HepG2 (cell line): Measurements from ENCODE around the gene PSENEN. TPM values are rescaled to one million over a fixed set of nuclear protein-coding genes. Genes with fewer than 3 reads are reported as not detected.

Source experiments
- CBX5 ChIP-seq: sonication (generic); formaldehyde crosslinking; IDR thresholded peaks from 2 replicates; pipeline ENCODE4 v1.4.0; 2020; ENCODE audit warnings: missing genetic modification reagents, borderline replicate concordance
- FOXO1 ChIP-seq: sonication (generic); formaldehyde crosslinking; IDR thresholded peaks from 2 replicates; pipeline ENCODE4 v1.4.0; 2020; ENCODE audit warnings: missing genetic modification reagents
- GZF1 ChIP-seq: sonication (generic); formaldehyde crosslinking; IDR thresholded peaks from 2 replicates; pipeline ENCODE4 v1.5.1; 2020; ENCODE audit warnings: mild to moderate bottlenecking, missing genetic modification reagents
- HDAC2 ChIP-seq: sonication (generic); formaldehyde crosslinking; IDR thresholded peaks from 2 replicates; pipeline ENCODE4 v1.4.0; 2020; ENCODE audit warnings: missing genetic modification reagents
- ISL2 ChIP-seq: sonication (generic); formaldehyde crosslinking; IDR thresholded peaks from 2 replicates; pipeline ENCODE4 v1.5.0; 2020; ENCODE audit warnings: missing genetic modification reagents
- KLF6 ChIP-seq: IDR thresholded peaks from 2 replicates; pipeline ENCODE4 v1.8.0; 2016; ENCODE audit warnings: missing biosample characterization, missing genetic modification reagents
- LCORL ChIP-seq, 2 experiments: fragments of 450-650 bp in 1 of 2; sonication (generic) in 1 of 2; formaldehyde crosslinking in 1 of 2; IDR thresholded peaks; 2 replicates each; pipeline versions ENCODE4 v1.5.0 to v1.6.1; 2017 to 2020; ENCODE audit warnings: antibody characterized with exemption in 1 of 2, missing genetic modification reagents in 1 of 2
- MEIS2 ChIP-seq: sonication (generic); formaldehyde crosslinking; IDR thresholded peaks from 2 replicates; pipeline ENCODE4 v1.9.0; 2021; ENCODE audit warnings: mild to moderate bottlenecking, missing genetic modification reagents
- MIER2 ChIP-seq: IDR thresholded peaks from 2 replicates; pipeline ENCODE4 v1.6.1; 2016; ENCODE audit warnings: missing biosample characterization, missing genetic modification reagents
- NCOA1 ChIP-seq: sonication (generic); formaldehyde crosslinking; IDR thresholded peaks from 2 replicates; pipeline ENCODE4 v1.9.0; 2021; ENCODE audit warnings: missing genetic modification reagents
- PTBP1 ChIP-seq: fragments of 200-400 bp; formaldehyde crosslinking; IDR thresholded peaks from 2 replicates; pipeline ENCODE4 v1.6.1; 2018; ENCODE audit warnings: low read length, low read depth; ENCODE audit not compliant: poor library complexity, severe bottlenecking
- RNF2 ChIP-seq: fragments of 450-650 bp; conservative IDR thresholded peaks from 2 replicates; pipeline ENCODE4 v1.6.1; 2016; ENCODE audit warnings: low read depth
- SMAD9 ChIP-seq: sonication (generic); formaldehyde crosslinking; IDR thresholded peaks from 2 replicates; pipeline ENCODE4 v1.5.1; 2020; ENCODE audit warnings: mild to moderate bottlenecking, missing genetic modification reagents
- SMARCE1 ChIP-seq: fragments of 450-650 bp; IDR thresholded peaks from 2 replicates; pipeline ENCODE4 v1.6.1; 2017; ENCODE audit warnings: borderline replicate concordance
- SSRP1 ChIP-seq: IDR thresholded peaks from 2 replicates; pipeline ENCODE4 v1.6.1; 2016; ENCODE audit warnings: control low read depth
- TBX2 ChIP-seq: sonication (generic); formaldehyde crosslinking; IDR thresholded peaks from 2 replicates; pipeline ENCODE4 v1.5.0; 2020; ENCODE audit warnings: missing genetic modification reagents, mild to moderate bottlenecking, borderline replicate concordance
- TEAD2 ChIP-seq: sonication (generic); formaldehyde crosslinking; IDR thresholded peaks from 2 replicates; pipeline ENCODE4 v1.9.0; 2021; ENCODE audit warnings: missing genetic modification reagents
- XRCC5 ChIP-seq: fragments of 200-400 bp; formaldehyde crosslinking; optimal IDR thresholded peaks from 2 replicates; pipeline ENCODE3; 2017; ENCODE audit warnings: mild to moderate bottlenecking, low read length
- ZBTB7B ChIP-seq: sonication (generic); formaldehyde crosslinking; IDR thresholded peaks from 2 replicates; pipeline ENCODE4 v1.4.0; 2020; ENCODE audit warnings: missing genetic modification reagents
- ZFP36L1 ChIP-seq: sonication (generic); formaldehyde crosslinking; IDR thresholded peaks from 2 replicates; pipeline ENCODE4 v1.8.0; 2022; ENCODE audit warnings: mild to moderate bottlenecking, missing genetic modification reagents, moderate library complexity
- ZNF296 ChIP-seq: sonication (generic); formaldehyde crosslinking; conservative IDR thresholded peaks from 2 replicates; pipeline ENCODE4 v1.5.0; 2020; ENCODE audit warnings: mild to moderate bottlenecking, missing genetic modification reagents
- ZNF382 ChIP-seq: sonication (generic); formaldehyde crosslinking; IDR thresholded peaks from 2 replicates; pipeline ENCODE4 v1.5.0; 2020; ENCODE audit warnings: missing genetic modification reagents, mild to moderate bottlenecking, borderline replicate concordance
- ZNF558 ChIP-seq: sonication (generic); formaldehyde crosslinking; IDR thresholded peaks from 2 replicates; pipeline ENCODE4 v1.9.0; 2022; ENCODE audit warnings: mild to moderate bottlenecking, missing genetic modification reagents, borderline replicate concordance
- ZNF570 ChIP-seq: sonication (generic); formaldehyde crosslinking; IDR thresholded peaks from 2 replicates; pipeline ENCODE4 v1.4.0; 2020; ENCODE audit warnings: mild to moderate bottlenecking, missing genetic modification reagents, borderline replicate concordance
- polyA plus RNA-seq, 8 experiments: library from polyadenylated mRNA; depleted of rRNA in 3 of 8; stranded (reverse) in 7 of 8; unstranded in 1 of 8; fragments of >200 nt; fragmentation: Illumina TruSeq in 4 of 8; extraction: Trizol in 4 of 8; gene quantifications; 2 replicates each; pipeline versions ENCODE4 v1.2.1 to v1.2.3, GENCODE V29; 2011 to 2016; ENCODE audit warnings: low read depth in 4 of 8, missing spikeins in 1 of 8, mixed read lengths in 1 of 8; ENCODE audit not compliant: insufficient read depth in 1 of 8
- total RNA-seq, 5 experiments: library from RNA; depleted of rRNA; stranded (reverse); fragments of >200 nt; fragmentation: Illumina TruSeq; extraction: Trizol; gene quantifications; 2 replicates each; pipeline ENCODE4 v1.2.3, GENCODE V29; 2016; ENCODE audit warnings: low read depth in 1 of 5
- TF ChIP-seq, protein P1 (sequence below): sonication (generic); formaldehyde crosslinking; IDR thresholded peaks from 2 replicates; pipeline ENCODE4 v1.4.0; 2020; ENCODE audit warnings: missing genetic modification reagents, borderline replicate concordance
- TF ChIP-seq, protein P2 (sequence below): sonication (generic); formaldehyde crosslinking; IDR thresholded peaks from 2 replicates; pipeline ENCODE4 v1.5.0; 2020; ENCODE audit warnings: missing genetic modification reagents
- TF ChIP-seq, protein P3 (sequence below): sonication (generic); formaldehyde crosslinking; IDR thresholded peaks from 2 replicates; pipeline ENCODE4 v1.4.0; 2020; ENCODE audit warnings: mild to moderate bottlenecking, missing genetic modification reagents

Gene PSENEN
- total and polyA plus RNA-seq, 2 of the 13 experiments (the other 11 are each of a cell fraction or from before 2014, with no cell fraction given): 16.9 to 34.2 TPM

DNA sequence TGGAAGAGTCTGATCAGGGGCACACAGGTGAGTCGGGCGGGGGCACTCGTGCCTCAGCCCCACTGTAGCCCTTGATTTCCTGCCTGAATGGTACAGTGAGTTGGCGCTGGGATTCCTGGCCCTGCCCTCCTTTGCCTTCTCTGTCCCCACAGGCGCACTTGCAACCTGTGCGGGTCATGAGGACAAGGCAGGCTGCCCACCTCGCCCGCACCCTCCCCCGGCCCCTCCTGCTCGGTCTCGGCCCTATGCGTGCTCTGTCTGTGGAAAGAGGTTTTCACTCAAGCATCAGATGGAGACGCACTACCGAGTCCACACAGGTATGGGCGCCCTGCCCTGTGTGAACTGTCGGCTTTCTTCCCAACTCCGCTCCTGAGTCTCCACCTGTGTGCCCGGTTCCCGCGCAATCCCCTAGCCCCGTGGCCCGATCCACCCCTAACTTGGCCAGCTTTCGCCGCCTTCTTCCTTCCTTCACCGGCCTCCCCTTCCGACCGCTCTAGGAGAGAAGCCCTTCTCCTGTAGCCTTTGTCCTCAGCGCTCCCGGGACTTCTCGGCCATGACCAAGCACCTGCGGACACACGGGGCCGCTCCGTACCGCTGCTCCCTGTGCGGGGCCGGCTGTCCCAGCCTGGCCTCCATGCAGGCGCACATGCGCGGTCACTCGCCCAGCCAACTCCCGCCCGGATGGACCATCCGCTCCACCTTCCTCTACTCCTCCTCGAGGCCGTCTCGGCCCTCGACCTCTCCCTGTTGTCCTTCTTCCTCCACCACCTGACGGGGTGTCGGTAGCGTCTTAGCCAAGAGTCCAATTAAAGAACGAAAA, 29.3 kb upstream of the PSENEN start (continued):
- no peak for TF ChIP-seq ZNF558
- no peak for TF ChIP-seq KLF6 (CRISPR knock-in tag)
- no peak; the same call in 1 of the 2 replicates for TF ChIP-seq MEIS2 (CRISPR knock-in tag)
- 0 out of 2 replicates have a peak, but pooled peaks have one; percentile 24 for TF ChIP-seq GZF1 (CRISPR knock-in tag)
- no peak for TF ChIP-seq CBX5
- TF ChIP-seq, protein P1, sequence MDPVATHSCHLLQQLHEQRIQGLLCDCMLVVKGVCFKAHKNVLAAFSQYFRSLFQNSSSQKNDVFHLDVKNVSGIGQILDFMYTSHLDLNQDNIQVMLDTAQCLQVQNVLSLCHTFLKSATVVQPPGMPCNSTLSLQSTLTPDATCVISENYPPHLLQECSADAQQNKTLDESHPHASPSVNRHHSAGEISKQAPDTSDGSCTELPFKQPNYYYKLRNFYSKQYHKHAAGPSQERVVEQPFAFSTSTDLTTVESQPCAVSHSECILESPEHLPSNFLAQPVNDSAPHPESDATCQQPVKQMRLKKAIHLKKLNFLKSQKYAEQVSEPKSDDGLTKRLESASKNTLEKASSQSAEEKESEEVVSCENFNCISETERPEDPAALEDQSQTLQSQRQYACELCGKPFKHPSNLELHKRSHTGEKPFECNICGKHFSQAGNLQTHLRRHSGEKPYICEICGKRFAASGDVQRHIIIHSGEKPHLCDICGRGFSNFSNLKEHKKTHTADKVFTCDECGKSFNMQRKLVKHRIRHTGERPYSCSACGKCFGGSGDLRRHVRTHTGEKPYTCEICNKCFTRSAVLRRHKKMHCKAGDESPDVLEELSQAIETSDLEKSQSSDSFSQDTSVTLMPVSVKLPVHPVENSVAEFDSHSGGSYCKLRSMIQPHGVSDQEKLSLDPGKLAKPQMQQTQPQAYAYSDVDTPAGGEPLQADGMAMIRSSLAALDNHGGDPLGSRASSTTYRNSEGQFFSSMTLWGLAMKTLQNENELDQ (CRISPR knock-in tag): no peak
- no peak for TF ChIP-seq ZNF382 (CRISPR knock-in tag)
- 0 out of 2 replicates have a peak, but pooled peaks have one; percentile 33 for TF ChIP-seq NCOA1 (CRISPR knock-in tag)
- TF ChIP-seq SMARCE1: no peak
- no peak for TF ChIP-seq PTBP1
- no peak for TF ChIP-seq SSRP1 (CRISPR knock-in tag)
- 0 out of 2 replicates have a peak, but pooled peaks have one; percentile 11 for TF ChIP-seq MIER2 (CRISPR knock-in tag)
- peak; percentile 40; the same call in 1 of the 2 replicates for TF ChIP-seq SMAD9
- 0 out of 2 replicates have a peak, but pooled peaks have one; percentile 5 for TF ChIP-seq TEAD2 (CRISPR knock-in tag)
- TF ChIP-seq ZBTB7B (CRISPR knock-in tag): no peak
- TF ChIP-seq, protein P2, sequence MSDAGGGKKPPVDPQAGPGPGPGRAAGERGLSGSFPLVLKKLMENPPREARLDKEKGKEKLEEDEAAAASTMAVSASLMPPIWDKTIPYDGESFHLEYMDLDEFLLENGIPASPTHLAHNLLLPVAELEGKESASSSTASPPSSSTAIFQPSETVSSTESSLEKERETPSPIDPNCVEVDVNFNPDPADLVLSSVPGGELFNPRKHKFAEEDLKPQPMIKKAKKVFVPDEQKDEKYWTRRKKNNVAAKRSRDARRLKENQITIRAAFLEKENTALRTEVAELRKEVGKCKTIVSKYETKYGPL (CRISPR knock-in tag): no peak
- no peak for TF ChIP-seq LCORL (IDR thresholded peaks at IDR 0.05)
- TF ChIP-seq LCORL (CRISPR knock-in tag; IDR thresholded peaks at IDR 0.05): peak; percentile 32; the same call in 1 of the 2 replicates
- TF ChIP-seq TBX2 (CRISPR knock-in tag): peak; percentile 64; the same call in 1 of the 2 replicates
- no peak for TF ChIP-seq ISL2 (CRISPR knock-in tag)
- TF ChIP-seq, protein P3, sequence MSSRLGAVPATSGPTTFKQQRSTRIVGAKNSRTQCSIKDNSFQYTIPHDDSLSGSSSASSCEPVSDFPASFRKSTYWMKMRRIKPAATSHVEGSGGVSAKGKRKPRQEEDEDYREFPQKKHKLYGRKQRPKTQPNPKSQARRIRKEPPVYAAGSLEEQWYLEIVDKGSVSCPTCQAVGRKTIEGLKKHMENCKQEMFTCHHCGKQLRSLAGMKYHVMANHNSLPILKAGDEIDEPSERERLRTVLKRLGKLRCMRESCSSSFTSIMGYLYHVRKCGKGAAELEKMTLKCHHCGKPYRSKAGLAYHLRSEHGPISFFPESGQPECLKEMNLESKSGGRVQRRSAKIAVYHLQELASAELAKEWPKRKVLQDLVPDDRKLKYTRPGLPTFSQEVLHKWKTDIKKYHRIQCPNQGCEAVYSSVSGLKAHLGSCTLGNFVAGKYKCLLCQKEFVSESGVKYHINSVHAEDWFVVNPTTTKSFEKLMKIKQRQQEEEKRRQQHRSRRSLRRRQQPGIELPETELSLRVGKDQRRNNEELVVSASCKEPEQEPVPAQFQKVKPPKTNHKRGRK: no peak
- TF ChIP-seq ZNF570 (CRISPR knock-in tag): no peak
- TF ChIP-seq XRCC5: no peak
- peak; percentile 80; the same call in 1 of the 2 replicates for TF ChIP-seq ZFP36L1
- peak; percentile 53 for TF ChIP-seq HDAC2
- TF ChIP-seq ZNF296: no peak
- TF ChIP-seq FOXO1 (CRISPR knock-in tag): no peak
- no peak; the same call in 1 of the 2 replicates for TF ChIP-seq RNF2
